GM04504 (cell line): ENCODE measurements around the gene ADM5.
"Not testable (repeated sequence)": the region's sequence is repeated elsewhere in the genome, so short reads cannot be mapped to it uniquely, and the experiment has no call there.

ENCODE experiments used
- DNase-seq: peaks from one replicate; pipeline ENCODE4 v3.0.0-alpha.2; 2012; ENCODE audit warnings: low read depth

ADM5 gene

GRCh38 chr19:49701271-49701786, 11.9 kb downstream of the ADM5 start:
- no peak for DNase-seq

GRCh38 chr19:49704888-49705642, 15.7 kb downstream of the ADM5 start:
- DNase-seq, result no peak

GRCh38 chr19:49705919-49706318, 16.5 kb downstream of the ADM5 start:
- DNase-seq, result no peak

GRCh38 chr19:49710372-49710951, 21.1 kb downstream of the ADM5 start:
- no peak for DNase-seq

GRCh38 chr19:49712397-49712859, 23.0 kb downstream of the ADM5 start:
- peak; percentile 55 for DNase-seq

GRCh38 chr19:49713236-49713845, 23.9 kb downstream of the ADM5 start:
- no peak for DNase-seq

- DNase-seq, result no peak
Observed at GRCh38 chr19:49716154-49716553, 26.8 kb downstream of the ADM5 start.

- DNase-seq, result no peak
Observed at GRCh38 chr19:49718511-49718910, 29.1 kb downstream of the ADM5 start.

- no peak for DNase-seq
Observed at GRCh38 chr19:49718991-49719390, 29.6 kb downstream of the ADM5 start.

GRCh38 chr19:49719420-49719819, 30.0 kb downstream of the ADM5 start:
- DNase-seq, result not testable (repeated sequence)

- DNase-seq, result peak; percentile 16
Observed at GRCh38 chr19:49727217-49728030, 38.0 kb downstream of the ADM5 start.

- DNase-seq, result no peak
Observed at GRCh38 chr19:49730166-49730565, 40.8 kb downstream of the ADM5 start.

- DNase-seq, result no peak
Observed at GRCh38 chr19:49738268-49738667, 48.9 kb downstream of the ADM5 start.

- no peak for DNase-seq
Observed at GRCh38 chr19:49739098-49739497, 49.7 kb downstream of the ADM5 start.

GRCh38 chr19:49739933-49740332, 50.5 kb downstream of the ADM5 start:
- no peak for DNase-seq
